ENCODE measurements around the gene CD14.

The CD14 gene

DNA sequence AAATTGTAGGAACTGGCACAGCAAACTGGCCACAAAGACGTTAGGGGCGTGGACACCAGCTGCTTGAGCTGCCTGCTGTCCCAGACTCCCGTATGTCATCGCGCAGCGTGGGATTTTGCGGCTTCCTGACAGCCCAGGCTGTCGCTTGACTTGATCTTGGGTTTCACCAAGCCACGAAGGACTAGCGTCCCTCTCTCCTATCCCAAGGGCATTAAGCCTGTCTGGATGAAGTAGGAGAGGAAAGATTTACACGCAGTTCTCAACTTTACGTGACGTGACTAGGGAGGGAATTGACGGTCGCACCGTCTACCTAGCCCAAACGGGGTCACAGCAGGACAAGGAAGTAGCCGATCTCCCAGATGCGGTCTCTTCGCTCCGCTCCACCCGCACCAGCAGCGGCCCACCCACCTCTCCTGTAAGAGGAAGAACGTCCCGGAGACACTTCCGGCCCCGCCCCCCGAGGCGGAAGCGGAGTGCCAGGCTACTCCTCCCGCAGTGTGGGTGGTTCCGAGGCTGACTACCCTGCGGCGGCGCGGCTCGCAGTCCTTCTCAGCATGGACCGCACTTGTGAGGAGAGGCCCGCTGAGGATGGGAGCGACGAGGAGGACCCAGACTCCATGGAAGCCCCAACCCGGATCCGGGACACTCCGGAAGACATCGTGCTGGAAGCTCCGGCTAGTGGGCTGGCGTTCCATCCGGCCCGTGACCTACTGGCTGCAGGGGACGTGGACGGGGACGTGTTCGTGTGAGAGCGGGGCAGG lies 31.6 kb upstream of the CD14 start, which contains the start of gene WDR55 (continued):
- TF ChIP-seq ZNF561 (tag by site-specific recombination; IDR thresholded peaks at IDR 0.05; ENCODE audit: borderline replicate concordance): no peak
- TF ChIP-seq ZNF658 (tag by site-specific recombination; IDR thresholded peaks at IDR 0.05): no peak
- TF ChIP-seq ZNF155 (tag by site-specific recombination; IDR thresholded peaks at IDR 0.05): no peak
- no peak for TF ChIP-seq MEIS1 (CRISPR knock-in tag; IDR thresholded peaks at IDR 0.05; ENCODE audit: borderline replicate concordance)
- no peak for TF ChIP-seq HOXA7 (CRISPR knock-in tag; IDR thresholded peaks at IDR 0.05; ENCODE audit: borderline replicate concordance)
- TF ChIP-seq ZBTB26 (tag by site-specific recombination; optimal IDR thresholded peaks at IDR 0.05): peak; percentile 71
- TF ChIP-seq ZNF473 (tag by site-specific recombination; IDR thresholded peaks at IDR 0.05): no peak
- no peak for TF ChIP-seq ZFP3 (tag by site-specific recombination; IDR thresholded peaks at IDR 0.05; ENCODE audit: low read depth)
- TF ChIP-seq, protein P1, sequence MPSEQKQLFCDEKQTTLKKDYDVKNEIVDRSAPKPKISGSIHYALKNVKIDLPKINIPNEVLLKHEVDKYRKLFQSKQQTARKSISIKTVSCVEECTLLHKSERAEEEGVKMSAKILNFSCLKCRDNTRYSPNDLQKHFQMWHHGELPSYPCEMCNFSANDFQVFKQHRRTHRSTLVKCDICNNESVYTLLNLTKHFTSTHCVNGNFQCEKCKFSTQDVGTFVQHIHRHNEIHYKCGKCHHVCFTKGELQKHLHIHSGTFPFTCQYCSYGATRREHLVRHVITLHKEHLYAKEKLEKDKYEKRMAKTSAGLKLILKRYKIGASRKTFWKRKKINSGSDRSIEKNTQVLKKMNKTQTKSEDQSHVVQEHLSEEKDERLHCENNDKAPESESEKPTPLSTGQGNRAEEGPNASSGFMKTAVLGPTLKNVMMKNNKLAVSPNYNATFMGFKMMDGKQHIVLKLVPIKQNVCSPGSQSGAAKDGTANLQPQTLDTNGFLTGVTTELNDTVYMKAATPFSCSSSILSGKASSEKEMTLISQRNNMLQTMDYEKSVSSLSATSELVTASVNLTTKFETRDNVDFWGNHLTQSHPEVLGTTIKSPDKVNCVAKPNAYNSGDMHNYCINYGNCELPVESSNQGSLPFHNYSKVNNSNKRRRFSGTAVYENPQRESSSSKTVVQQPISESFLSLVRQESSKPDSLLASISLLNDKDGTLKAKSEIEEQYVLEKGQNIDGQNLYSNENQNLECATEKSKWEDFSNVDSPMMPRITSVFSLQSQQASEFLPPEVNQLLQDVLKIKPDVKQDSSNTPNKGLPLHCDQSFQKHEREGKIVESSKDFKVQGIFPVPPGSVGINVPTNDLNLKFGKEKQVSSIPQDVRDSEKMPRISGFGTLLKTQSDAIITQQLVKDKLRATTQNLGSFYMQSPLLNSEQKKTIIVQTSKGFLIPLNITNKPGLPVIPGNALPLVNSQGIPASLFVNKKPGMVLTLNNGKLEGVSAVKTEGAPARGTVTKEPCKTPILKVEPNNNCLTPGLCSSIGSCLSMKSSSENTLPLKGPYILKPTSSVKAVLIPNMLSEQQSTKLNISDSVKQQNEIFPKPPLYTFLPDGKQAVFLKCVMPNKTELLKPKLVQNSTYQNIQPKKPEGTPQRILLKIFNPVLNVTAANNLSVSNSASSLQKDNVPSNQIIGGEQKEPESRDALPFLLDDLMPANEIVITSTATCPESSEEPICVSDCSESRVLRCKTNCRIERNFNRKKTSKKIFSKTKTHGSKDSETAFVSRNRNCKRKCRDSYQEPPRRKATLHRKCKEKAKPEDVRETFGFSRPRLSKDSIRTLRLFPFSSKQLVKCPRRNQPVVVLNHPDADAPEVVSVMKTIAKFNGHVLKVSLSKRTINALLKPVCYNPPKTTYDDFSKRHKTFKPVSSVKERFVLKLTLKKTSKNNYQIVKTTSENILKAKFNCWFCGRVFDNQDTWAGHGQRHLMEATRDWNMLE (tag by site-specific recombination; conservative IDR thresholded peaks at IDR 0.05; ENCODE audit: low read depth): peak; percentile 44; the same call in 1 of the 2 replicates
- peak; percentile 32; the same call in 1 of the 2 replicates for TF ChIP-seq ZNF777 (tag by site-specific recombination; IDR thresholded peaks at IDR 0.05; ENCODE audit: borderline replicate concordance)
- no peak for TF ChIP-seq OVOL3 (tag by site-specific recombination; IDR thresholded peaks at IDR 0.05)
- no peak for TF ChIP-seq ZNF707 (tag by site-specific recombination; IDR thresholded peaks at IDR 0.05)
- no peak for TF ChIP-seq ZNF184 (tag by site-specific recombination; IDR thresholded peaks at IDR 0.05)
- no peak for TF ChIP-seq ZNF548 (tag by site-specific recombination; IDR thresholded peaks at IDR 0.05)
- TF ChIP-seq ZNF394 (tag by site-specific recombination; IDR thresholded peaks at IDR 0.05; ENCODE audit: borderline replicate concordance): peak; percentile 94
- no peak for TF ChIP-seq YY2 (tag by site-specific recombination; IDR thresholded peaks at IDR 0.05)
- TF ChIP-seq ZNF791 (tag by site-specific recombination; IDR thresholded peaks at IDR 0.05): no peak
- TF ChIP-seq, protein P2, sequence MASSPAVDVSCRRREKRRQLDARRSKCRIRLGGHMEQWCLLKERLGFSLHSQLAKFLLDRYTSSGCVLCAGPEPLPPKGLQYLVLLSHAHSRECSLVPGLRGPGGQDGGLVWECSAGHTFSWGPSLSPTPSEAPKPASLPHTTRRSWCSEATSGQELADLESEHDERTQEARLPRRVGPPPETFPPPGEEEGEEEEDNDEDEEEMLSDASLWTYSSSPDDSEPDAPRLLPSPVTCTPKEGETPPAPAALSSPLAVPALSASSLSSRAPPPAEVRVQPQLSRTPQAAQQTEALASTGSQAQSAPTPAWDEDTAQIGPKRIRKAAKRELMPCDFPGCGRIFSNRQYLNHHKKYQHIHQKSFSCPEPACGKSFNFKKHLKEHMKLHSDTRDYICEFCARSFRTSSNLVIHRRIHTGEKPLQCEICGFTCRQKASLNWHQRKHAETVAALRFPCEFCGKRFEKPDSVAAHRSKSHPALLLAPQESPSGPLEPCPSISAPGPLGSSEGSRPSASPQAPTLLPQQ (tag by site-specific recombination; IDR thresholded peaks at IDR 0.05): peak; percentile 67
- no peak for TF ChIP-seq WT1 (tag by site-specific recombination; IDR thresholded peaks at IDR 0.05)
- no peak for TF ChIP-seq ZNF747 (tag by site-specific recombination; IDR thresholded peaks at IDR 0.05)
- 0 out of 2 replicates have a peak, but pooled peaks have one; percentile 16 for TF ChIP-seq INSM2 (tag by site-specific recombination; IDR thresholded peaks at IDR 0.05)
- TF ChIP-seq ZNF624 (tag by site-specific recombination; IDR thresholded peaks at IDR 0.05): no peak
- TF ChIP-seq, protein P3, sequence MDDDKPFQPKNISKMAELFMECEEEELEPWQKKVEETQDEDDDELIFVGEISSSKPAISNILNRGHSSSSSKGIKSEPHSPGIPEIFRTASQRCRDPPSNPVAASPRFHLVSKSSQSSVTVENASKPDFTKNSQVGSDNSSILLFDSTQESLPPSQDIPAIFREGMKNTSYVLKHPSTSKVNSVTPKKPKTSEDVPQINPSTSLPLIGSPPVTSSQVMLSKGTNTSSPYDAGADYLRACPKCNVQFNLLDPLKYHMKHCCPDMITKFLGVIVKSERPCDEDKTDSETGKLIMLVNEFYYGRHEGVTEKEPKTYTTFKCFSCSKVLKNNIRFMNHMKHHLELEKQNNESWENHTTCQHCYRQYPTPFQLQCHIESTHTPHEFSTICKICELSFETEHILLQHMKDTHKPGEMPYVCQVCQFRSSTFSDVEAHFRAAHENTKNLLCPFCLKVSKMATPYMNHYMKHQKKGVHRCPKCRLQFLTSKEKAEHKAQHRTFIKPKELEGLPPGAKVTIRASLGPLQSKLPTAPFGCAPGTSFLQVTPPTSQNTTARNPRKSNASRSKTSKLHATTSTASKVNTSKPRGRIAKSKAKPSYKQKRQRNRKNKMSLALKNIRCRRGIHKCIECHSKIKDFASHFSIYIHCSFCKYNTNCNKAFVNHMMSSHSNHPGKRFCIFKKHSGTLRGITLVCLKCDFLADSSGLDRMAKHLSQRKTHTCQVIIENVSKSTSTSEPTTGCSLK (tag by site-specific recombination; IDR thresholded peaks at IDR 0.05): no peak
- no peak for TF ChIP-seq ZNF596 (tag by site-specific recombination; IDR thresholded peaks at IDR 0.05)
- TF ChIP-seq, protein P4, sequence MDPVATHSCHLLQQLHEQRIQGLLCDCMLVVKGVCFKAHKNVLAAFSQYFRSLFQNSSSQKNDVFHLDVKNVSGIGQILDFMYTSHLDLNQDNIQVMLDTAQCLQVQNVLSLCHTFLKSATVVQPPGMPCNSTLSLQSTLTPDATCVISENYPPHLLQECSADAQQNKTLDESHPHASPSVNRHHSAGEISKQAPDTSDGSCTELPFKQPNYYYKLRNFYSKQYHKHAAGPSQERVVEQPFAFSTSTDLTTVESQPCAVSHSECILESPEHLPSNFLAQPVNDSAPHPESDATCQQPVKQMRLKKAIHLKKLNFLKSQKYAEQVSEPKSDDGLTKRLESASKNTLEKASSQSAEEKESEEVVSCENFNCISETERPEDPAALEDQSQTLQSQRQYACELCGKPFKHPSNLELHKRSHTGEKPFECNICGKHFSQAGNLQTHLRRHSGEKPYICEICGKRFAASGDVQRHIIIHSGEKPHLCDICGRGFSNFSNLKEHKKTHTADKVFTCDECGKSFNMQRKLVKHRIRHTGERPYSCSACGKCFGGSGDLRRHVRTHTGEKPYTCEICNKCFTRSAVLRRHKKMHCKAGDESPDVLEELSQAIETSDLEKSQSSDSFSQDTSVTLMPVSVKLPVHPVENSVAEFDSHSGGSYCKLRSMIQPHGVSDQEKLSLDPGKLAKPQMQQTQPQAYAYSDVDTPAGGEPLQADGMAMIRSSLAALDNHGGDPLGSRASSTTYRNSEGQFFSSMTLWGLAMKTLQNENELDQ (tag by site-specific recombination; IDR thresholded peaks at IDR 0.05; ENCODE audit: low read depth): no peak
- peak; percentile 85 for TF ChIP-seq KLF16 (tag by site-specific recombination; IDR thresholded peaks at IDR 0.05)

Data from HEK293 (cell line).